DOHH2 (cell line): Measurements from ENCODE around the gene DCANP1.

Source experiments
- EZH2phosphoT487 ChIP-seq: fragments of 200-600 bp; sonication (generic); IDR thresholded peaks from 2 replicates; pipeline ENCODE4 v1.6.1; 2017; ENCODE audit warnings: borderline replicate concordance, mild to moderate bottlenecking, antibody characterized with exemption, low read length, moderate library complexity, mixed read lengths
- TF ChIP-seq, protein P1 (sequence below): fragments of 200-600 bp; sonication (generic); IDR thresholded peaks from one replicate; pipeline ENCODE4 v1.5.1; 2014; ENCODE audit warnings: antibody characterized with exemption, mild to moderate bottlenecking, low read depth, low read length; ENCODE audit not compliant: poor library complexity, severe bottlenecking

DNA sequence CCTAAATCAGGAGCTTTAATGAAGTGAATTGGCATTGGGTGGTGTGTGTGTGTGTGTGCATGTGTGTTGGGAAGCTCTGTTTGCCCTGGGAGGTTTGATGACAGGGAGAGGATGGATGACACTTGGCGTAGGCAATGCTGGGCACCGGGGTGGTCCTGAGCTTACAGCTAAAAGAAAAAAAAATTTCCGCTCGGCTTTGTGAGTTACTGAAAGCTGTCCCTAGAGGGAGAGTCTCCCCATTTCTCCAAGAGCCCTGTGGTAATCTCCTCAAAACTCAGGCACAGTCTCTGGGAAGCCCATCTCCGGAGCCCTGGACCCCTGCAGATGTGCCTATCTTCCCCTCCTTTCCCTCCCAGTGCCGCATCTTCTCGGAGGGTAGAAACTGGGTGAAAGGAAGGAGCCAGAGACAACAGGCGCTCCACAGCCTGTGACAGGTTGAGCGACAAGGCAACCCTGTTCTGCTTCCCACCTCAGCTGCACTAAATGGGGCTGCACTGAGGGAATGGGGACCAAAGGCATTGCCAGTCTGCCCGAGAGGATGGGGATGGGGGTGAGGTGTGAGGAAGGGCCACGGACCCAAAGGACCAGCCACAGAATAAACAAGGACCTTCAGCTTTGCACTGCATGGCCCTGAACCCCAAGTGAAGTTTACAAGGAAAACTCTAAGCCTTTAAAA is 40.8 kb upstream of the DCANP1 start:
- TF ChIP-seq, protein P1, sequence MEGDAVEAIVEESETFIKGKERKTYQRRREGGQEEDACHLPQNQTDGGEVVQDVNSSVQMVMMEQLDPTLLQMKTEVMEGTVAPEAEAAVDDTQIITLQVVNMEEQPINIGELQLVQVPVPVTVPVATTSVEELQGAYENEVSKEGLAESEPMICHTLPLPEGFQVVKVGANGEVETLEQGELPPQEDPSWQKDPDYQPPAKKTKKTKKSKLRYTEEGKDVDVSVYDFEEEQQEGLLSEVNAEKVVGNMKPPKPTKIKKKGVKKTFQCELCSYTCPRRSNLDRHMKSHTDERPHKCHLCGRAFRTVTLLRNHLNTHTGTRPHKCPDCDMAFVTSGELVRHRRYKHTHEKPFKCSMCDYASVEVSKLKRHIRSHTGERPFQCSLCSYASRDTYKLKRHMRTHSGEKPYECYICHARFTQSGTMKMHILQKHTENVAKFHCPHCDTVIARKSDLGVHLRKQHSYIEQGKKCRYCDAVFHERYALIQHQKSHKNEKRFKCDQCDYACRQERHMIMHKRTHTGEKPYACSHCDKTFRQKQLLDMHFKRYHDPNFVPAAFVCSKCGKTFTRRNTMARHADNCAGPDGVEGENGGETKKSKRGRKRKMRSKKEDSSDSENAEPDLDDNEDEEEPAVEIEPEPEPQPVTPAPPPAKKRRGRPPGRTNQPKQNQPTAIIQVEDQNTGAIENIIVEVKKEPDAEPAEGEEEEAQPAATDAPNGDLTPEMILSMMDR, result no peak
- no peak for TF ChIP-seq EZH2phosphoT487
